LoVo (cell line): ENCODE data around the gene JARID2.
A peak's percentile ranks its signal among the peaks of the same experiment; 100 is the strongest.

Source experiments
- DNase-seq: peaks from one replicate; pipeline ENCODE4 v3.0.0-alpha.2; 2016; ENCODE audit warnings: low spot score

The JARID2 gene

GRCh38 chr6:15264412-15264811, 18.5 kb downstream of the JARID2 start:
- no peak for DNase-seq

GRCh38 chr6:15264902-15265761, 19.3 kb downstream of the JARID2 start:
- DNase-seq = no peak

GRCh38 chr6:15265787-15266186, 19.9 kb downstream of the JARID2 start:
- DNase-seq = no peak

- no peak for DNase-seq
Measured at GRCh38 chr6:15266423-15266996, 20.6 kb downstream of the JARID2 start.

GRCh38 chr6:15267221-15267620, 21.4 kb downstream of the JARID2 start:
- DNase-seq = no peak

- no peak for DNase-seq
Measured at GRCh38 chr6:15268137-15268908, 22.5 kb downstream of the JARID2 start.

- no peak for DNase-seq
Measured at GRCh38 chr6:15269011-15269410, 23.1 kb downstream of the JARID2 start.

- DNase-seq = no peak
Measured at GRCh38 chr6:15269619-15270018, 23.8 kb downstream of the JARID2 start.

GRCh38 chr6:15270402-15270801, 24.5 kb downstream of the JARID2 start:
- DNase-seq = no peak

- no peak for DNase-seq
Measured at GRCh38 chr6:15272562-15272961, 26.7 kb downstream of the JARID2 start.

GRCh38 chr6:15274692-15275387, 29.0 kb downstream of the JARID2 start:
- DNase-seq = no peak

GRCh38 chr6:15276036-15276985, 30.4 kb downstream of the JARID2 start:
- no peak for DNase-seq

- no peak for DNase-seq
Measured at GRCh38 chr6:15279047-15279661, 33.3 kb downstream of the JARID2 start.

- DNase-seq = no peak
Measured at GRCh38 chr6:15280028-15280427, 34.2 kb downstream of the JARID2 start.

GRCh38 chr6:15280961-15281360, 35.1 kb downstream of the JARID2 start:
- no peak for DNase-seq

- DNase-seq = no peak
Measured at GRCh38 chr6:15282334-15282733, 36.5 kb downstream of the JARID2 start.

GRCh38 chr6:15283986-15284361, 38.1 kb downstream of the JARID2 start:
- no peak for DNase-seq

GRCh38 chr6:15284743-15285142, 38.9 kb downstream of the JARID2 start:
- DNase-seq = peak; percentile 46

- DNase-seq = no peak
Measured at GRCh38 chr6:15285682-15286294, 39.9 kb downstream of the JARID2 start.

GRCh38 chr6:15287670-15288375, 42.0 kb downstream of the JARID2 start:
- DNase-seq = no peak
